Mesenchymal stem cell (in vitro differentiated cells and primary cell): ENCODE results near the gene MUC5AC.

Experiments used
- DNase-seq: peaks from one replicate; pipeline ENCODE4 v3.0.0-alpha.2; 2013
- H2AFZ ChIP-seq: one replicate; pipeline ENCODE4 v1.6.1; 2013; ENCODE audit warnings: low read depth, mild to moderate bottlenecking, control low read depth, inconsistent platforms, low read length, moderate library complexity
- H2AK5ac ChIP-seq: 2 replicates; pipeline ENCODE4 v1.6.1; 2013; ENCODE audit warnings: low read length, moderate library complexity, mild to moderate bottlenecking, inconsistent platforms; ENCODE audit not compliant: severe bottlenecking
- H2BK120ac ChIP-seq: one replicate; pipeline ENCODE4 v1.6.1; 2013; ENCODE audit warnings: low read depth, mild to moderate bottlenecking, inconsistent platforms, low read length, moderate library complexity
- H2BK12ac ChIP-seq, 2 experiments: one replicate each; pipeline ENCODE4 v1.6.1; 2013; ENCODE audit warnings: inconsistent platforms in 2 of 2, low read length in 2 of 2, mild to moderate bottlenecking in 2 of 2, moderate library complexity in 2 of 2, control low read depth in 1 of 2
- H2BK15ac ChIP-seq: one replicate; pipeline ENCODE4 v1.6.1; 2013; ENCODE audit warnings: mild to moderate bottlenecking, low read depth, inconsistent platforms; ENCODE audit not compliant: poor library complexity, severe bottlenecking
- H2BK5ac ChIP-seq: 2 replicates; pipeline ENCODE4 v1.6.1; 2013; ENCODE audit warnings: low read depth, mild to moderate bottlenecking, low read length, control low read depth, inconsistent platforms; ENCODE audit not compliant: poor library complexity, severe bottlenecking
- H3K14ac ChIP-seq, 2 experiments: one replicate each; pipeline ENCODE4 v1.6.1; 2013; ENCODE audit warnings: inconsistent platforms in 2 of 2, low read length in 2 of 2, control low read depth in 1 of 2, mild to moderate bottlenecking in 1 of 2, moderate library complexity in 1 of 2
- H3K18ac ChIP-seq, 2 experiments: one replicate each; pipeline ENCODE4 v1.6.1; 2013; ENCODE audit warnings: inconsistent platforms in 2 of 2, low read length in 2 of 2, control low read depth in 1 of 2, low read depth in 1 of 2, mild to moderate bottlenecking in 1 of 2
- H3K23ac ChIP-seq, 2 experiments: one replicate each; pipeline ENCODE4 v1.6.1; 2013; ENCODE audit warnings: inconsistent platforms in 2 of 2, low read length in 2 of 2, mild to moderate bottlenecking in 2 of 2, moderate library complexity in 2 of 2, control low read depth in 1 of 2
- H3K27ac ChIP-seq: 2 replicates; pipeline ENCODE4 v1.5.1; 2013; ENCODE audit warnings: mild to moderate bottlenecking, moderate library complexity, low read length, control low read depth, inconsistent platforms; ENCODE audit not compliant: poor library complexity, severe bottlenecking
- H3K27me3 ChIP-seq, 2 experiments: 2 replicates each; pipeline versions ENCODE4 v1.6.1 to v1.7.0; 2013; ENCODE audit warnings: low read length in 2 of 2, mild to moderate bottlenecking in 2 of 2, moderate library complexity in 2 of 2, control low read depth in 1 of 2, inconsistent platforms in 1 of 2; ENCODE audit not compliant: control insufficient read depth in 1 of 2, insufficient read depth in 1 of 2
- H3K36me3 ChIP-seq, 2 experiments: 2 replicates each; pipeline versions ENCODE4 v1.6.1 to v1.7.0; 2013; ENCODE audit warnings: low read length in 2 of 2, control low read depth in 1 of 2, inconsistent platforms in 1 of 2, low read depth in 1 of 2, mild to moderate bottlenecking in 1 of 2; ENCODE audit not compliant: insufficient read depth in 2 of 2, control insufficient read depth in 1 of 2
- H3K4ac ChIP-seq, 2 experiments: one replicate each; pipeline ENCODE4 v1.6.1; 2013; ENCODE audit warnings: inconsistent platforms in 2 of 2, low read length in 2 of 2, mild to moderate bottlenecking in 2 of 2, moderate library complexity in 2 of 2, control low read depth in 1 of 2, low read depth in 1 of 2
- H3K4me1 ChIP-seq: 2 replicates; pipeline ENCODE4 v1.6.1; 2013; ENCODE audit warnings: low read depth, low read length, control low read depth; ENCODE audit not compliant: control insufficient read depth, insufficient read depth
- H3K4me2 ChIP-seq: 2 replicates; pipeline ENCODE4 v1.6.1; 2013; ENCODE audit warnings: low read length, mild to moderate bottlenecking, inconsistent platforms; ENCODE audit not compliant: poor library complexity, severe bottlenecking
- H3K4me3 ChIP-seq, 2 experiments: 2 replicates each; pipeline versions ENCODE4 v1.5.1 to v1.7.0; 2013; ENCODE audit warnings: low read length in 2 of 2, mild to moderate bottlenecking in 2 of 2, control low read depth in 1 of 2, low read depth in 1 of 2; ENCODE audit not compliant: insufficient read depth in 1 of 2
- H3K79me1 ChIP-seq: replicated peaks from 2 replicates; pipeline ENCODE4 v1.6.1; 2013; ENCODE audit warnings: mild to moderate bottlenecking, control low read depth, low read length, inconsistent platforms; ENCODE audit not compliant: poor library complexity, severe bottlenecking
- H3K9ac ChIP-seq: 2 replicates; pipeline ENCODE4 v1.7.0; 2013; ENCODE audit warnings: mild to moderate bottlenecking, low read length, moderate library complexity
- H3K9me3 ChIP-seq: 2 replicates; pipeline ENCODE4 v1.7.0; 2013; ENCODE audit warnings: mild to moderate bottlenecking, low read length; ENCODE audit not compliant: control insufficient read depth
- H4K8ac ChIP-seq: one replicate; pipeline ENCODE4 v1.6.1; 2013; ENCODE audit warnings: inconsistent platforms, mild to moderate bottlenecking, low read length, moderate library complexity
- H4K91ac ChIP-seq: one replicate; pipeline ENCODE4 v1.6.1; 2013; ENCODE audit warnings: mild to moderate bottlenecking, low read length, inconsistent platforms
- WGBS: methylation state at CpG from one replicate; pipeline ENCODE4 v1.1.7; 2013; ENCODE audit warnings: mixed read lengths; 5-methylcytosine and 5-hydroxymethylcytosine counted together

MUC5AC gene

DNA sequence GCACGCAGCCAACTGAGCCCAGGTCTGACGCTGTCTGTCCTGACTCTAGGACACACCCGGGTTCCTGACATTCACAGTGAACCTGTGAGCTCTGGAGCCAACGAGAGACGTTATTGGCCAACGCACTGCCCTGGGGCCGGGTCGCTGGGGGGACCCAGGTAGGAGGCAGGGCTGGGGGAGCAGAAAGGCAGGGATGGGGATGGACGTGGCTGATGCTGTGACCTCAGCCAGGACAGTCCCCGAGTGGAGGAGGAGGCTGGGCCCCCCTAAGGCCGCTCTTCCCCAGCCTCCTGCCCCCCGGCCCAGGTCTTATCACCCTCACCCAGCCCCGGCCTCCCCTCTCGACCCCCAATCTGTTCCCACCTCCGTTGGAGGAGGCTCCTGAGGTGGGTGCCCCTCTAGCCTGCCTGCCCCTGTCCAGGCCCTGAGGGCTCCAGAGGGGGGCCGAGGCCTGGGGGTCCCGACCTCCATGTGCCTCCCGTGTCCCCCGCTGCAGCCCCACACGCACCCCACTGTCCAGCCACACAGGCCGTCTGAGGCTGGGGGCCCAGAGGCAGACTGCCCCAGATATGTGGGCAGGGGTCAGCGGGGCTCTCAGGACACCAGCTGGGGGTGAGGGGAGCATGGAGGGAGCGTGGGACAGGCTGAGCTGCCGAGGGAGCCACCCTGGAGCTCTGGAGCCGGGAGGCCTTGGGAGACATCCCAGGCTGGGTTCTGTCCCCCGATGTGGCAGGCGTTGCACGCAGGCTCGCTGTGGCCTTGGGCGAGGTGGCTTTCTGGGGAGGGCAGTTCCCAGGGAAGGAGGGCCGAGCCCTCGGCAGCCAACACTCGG is 29.2 kb upstream of the MUC5AC start:
- no peak overlapping the region for H2AFZ ChIP-seq
- no peak overlapping the region for H2BK12ac ChIP-seq
- WGBS: 81% methylated on average over 32 of the region's 33 CpGs
- H4K8ac ChIP-seq: no peak overlapping the region
- H3K9me3 ChIP-seq: peaks cover 6% of the 10 kb centered on the region
- H3K4ac ChIP-seq: no peak overlapping the region
- H2BK120ac ChIP-seq: no peak overlapping the region
- H3K4me1 ChIP-seq: peaks cover 12% of the 10 kb centered on the region
- no peak overlapping the region for H3K14ac ChIP-seq
- H2BK15ac ChIP-seq: no peak overlapping the region
- H3K4me3 ChIP-seq: no peak overlapping the region
- H3K36me3 ChIP-seq: no peaks in the 10 kb centered on the region
- H2AK5ac ChIP-seq: no peak overlapping the region
- H3K27ac ChIP-seq: no peak overlapping the region
- H4K91ac ChIP-seq: no peak overlapping the region
- peaks cover 11 to 48% of the 10 kb centered on the region in 2 experiments for H3K27me3 ChIP-seq
- H3K4me2 ChIP-seq: no peak overlapping the region
- no peak for DNase-seq
- no peak overlapping the region for H3K9ac ChIP-seq
- H3K79me1 ChIP-seq: no peaks in the 10 kb centered on the region
- H3K23ac ChIP-seq: no peak overlapping the region
- H2BK5ac ChIP-seq: no peak overlapping the region
- H3K18ac ChIP-seq: no peak overlapping the region

DNA sequence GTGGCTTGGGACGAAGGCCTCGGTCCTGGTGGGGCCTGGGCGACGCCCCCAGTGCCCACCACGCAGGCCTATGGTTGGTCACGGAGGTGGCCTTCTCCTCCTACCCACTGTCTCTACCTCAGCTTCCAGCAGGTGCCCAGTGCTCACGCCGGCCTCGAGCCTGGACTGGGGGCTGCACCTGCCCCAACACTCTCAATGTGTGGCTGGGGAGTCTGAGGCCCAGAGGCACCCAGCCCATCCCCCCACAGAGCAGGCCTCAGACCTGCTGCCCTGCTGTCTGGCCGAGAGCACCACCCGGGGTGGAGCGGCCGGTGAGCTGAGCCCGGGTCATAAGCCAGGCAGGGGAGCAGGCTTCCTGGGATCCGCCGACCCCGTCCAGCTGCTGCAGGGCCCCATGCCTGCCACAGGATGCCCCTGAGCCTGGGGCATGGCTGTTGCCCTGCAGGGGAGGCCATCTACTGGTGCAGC is 28.6 kb upstream of the MUC5AC start:
- H3K36me3 ChIP-seq: no peaks in the 10 kb centered on the region
- no peak overlapping the region for H4K8ac ChIP-seq
- H2BK12ac ChIP-seq: no peak overlapping the region
- H3K27me3 ChIP-seq: peaks cover 4 to 41% of the 10 kb centered on the region in 2 experiments
- H3K4ac ChIP-seq: no peak overlapping the region
- H3K23ac ChIP-seq: no peak overlapping the region
- no peak overlapping the region for H3K4me2 ChIP-seq
- no peak overlapping the region for H2BK120ac ChIP-seq
- no peak overlapping the region for H3K18ac ChIP-seq
- H2BK5ac ChIP-seq: no peak overlapping the region
- H3K4me3 ChIP-seq: no peak overlapping the region
- no peaks in the 10 kb centered on the region for H3K79me1 ChIP-seq
- no peak overlapping the region for H4K91ac ChIP-seq
- H2AK5ac ChIP-seq: no peak overlapping the region
- DNase-seq: no peak
- no peak overlapping the region for H3K9ac ChIP-seq
- H2AFZ ChIP-seq: no peak overlapping the region
- H3K27ac ChIP-seq: no peak overlapping the region
- H3K9me3 ChIP-seq: peaks cover 13% of the 10 kb centered on the region
- peaks cover 12% of the 10 kb centered on the region for H3K4me1 ChIP-seq
- H2BK15ac ChIP-seq: no peak overlapping the region
- 86% methylated on average over 17 of the region's 17 CpGs for WGBS
- H3K14ac ChIP-seq: no peak overlapping the region

DNA sequence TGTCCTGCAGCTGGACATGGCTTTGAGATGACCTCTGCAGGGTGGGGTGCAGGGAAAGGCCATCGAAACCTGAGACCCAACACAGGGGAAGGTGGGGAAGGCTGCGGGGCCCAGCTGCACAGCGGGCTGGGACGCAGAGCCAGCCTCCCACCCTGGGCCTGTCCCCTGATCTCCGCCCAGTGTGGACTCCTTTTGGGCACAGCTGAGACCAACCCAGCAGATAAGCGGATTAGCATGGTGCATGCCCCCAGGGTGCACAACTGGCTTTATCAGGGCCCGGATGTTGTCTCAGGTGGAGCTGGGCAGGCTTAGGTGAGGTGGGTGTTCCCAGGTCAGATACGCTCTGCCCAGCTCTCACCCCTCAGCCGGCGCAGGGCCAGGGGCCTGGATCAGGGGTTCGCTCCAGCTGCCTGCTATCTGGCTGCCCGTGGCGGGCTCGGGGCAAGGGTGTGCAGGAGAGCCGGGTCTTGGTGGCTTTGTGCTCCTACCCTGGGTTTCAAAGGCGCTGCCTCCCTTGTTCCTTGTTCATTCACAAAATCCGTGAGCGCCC is 28.1 kb upstream of the MUC5AC start:
- no peak overlapping the region for H2BK12ac ChIP-seq
- H3K4me2 ChIP-seq: no peak overlapping the region
- H3K14ac ChIP-seq: no peak overlapping the region
- no peak overlapping the region for H3K4ac ChIP-seq
- 89% methylated on average over 18 of the region's 18 CpGs for WGBS
- no peak overlapping the region for H4K91ac ChIP-seq
- no peak overlapping the region for H2AK5ac ChIP-seq
- H4K8ac ChIP-seq: no peak overlapping the region
- H3K23ac ChIP-seq: no peak overlapping the region
- H3K4me1 ChIP-seq: peaks cover 12% of the 10 kb centered on the region
- no peak overlapping the region for H2AFZ ChIP-seq
- H2BK15ac ChIP-seq: no peak overlapping the region
- H3K18ac ChIP-seq: no peak overlapping the region
- H3K27me3 ChIP-seq: peaks cover 0 to 36% of the 10 kb centered on the region in 2 experiments
- H2BK120ac ChIP-seq: no peak overlapping the region
- H3K36me3 ChIP-seq: no peaks in the 10 kb centered on the region
- DNase-seq: no peak
- no peak overlapping the region for H3K9ac ChIP-seq
- no peak overlapping the region for H3K4me3 ChIP-seq
- no peaks in the 10 kb centered on the region for H3K79me1 ChIP-seq
- H3K9me3 ChIP-seq: peaks cover 17% of the 10 kb centered on the region
- no peak overlapping the region for H3K27ac ChIP-seq
- no peak overlapping the region for H2BK5ac ChIP-seq

DNA sequence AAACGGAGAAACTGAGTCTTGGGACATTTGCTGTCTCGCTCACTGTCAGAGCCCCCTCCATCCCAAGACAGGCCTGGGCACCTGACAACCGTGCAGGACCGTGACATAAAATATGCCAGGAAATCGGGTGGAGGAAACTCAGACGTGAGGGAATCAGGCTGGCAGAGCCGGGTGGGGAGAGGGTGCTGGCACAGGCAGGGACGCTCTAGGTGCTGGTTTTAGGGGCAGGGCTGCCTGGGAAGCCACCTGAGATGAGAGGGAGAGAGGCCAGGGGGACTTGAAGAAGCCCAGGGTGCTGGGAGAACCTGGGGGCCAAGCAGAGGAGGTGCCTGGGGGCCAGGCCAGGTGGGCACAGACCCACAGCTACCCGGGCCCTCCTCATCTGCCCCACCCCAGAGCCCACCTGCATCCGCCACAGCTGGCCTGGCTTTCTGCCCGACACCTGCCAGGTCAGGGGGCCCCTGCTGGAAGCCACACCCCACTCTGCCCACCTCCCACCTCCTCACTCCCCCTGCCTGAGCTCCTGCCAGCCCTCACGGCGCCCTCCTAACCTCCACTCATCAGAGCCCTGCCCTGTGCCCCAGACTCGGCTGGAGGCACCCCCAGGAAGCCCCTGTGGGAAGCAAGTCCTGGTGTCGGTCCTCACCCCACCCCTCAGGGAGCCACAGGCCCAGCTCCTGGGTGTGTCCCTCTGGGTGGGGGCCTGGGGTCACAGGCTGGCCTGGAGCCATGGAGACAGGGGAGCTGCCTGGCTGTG is 27.3 kb upstream of the MUC5AC start:
- no peak overlapping the region for H2BK5ac ChIP-seq
- H3K4me2 ChIP-seq: no peak overlapping the region
- H2BK12ac ChIP-seq: no peak overlapping the region
- no peak overlapping the region for H2AK5ac ChIP-seq
- no peak overlapping the region for H3K23ac ChIP-seq
- H3K4ac ChIP-seq: no peak overlapping the region
- no peak overlapping the region for H2AFZ ChIP-seq
- WGBS: 71% methylated on average over 15 of the region's 15 CpGs
- H2BK120ac ChIP-seq: no peak overlapping the region
- peaks cover 12% of the 10 kb centered on the region for H3K4me1 ChIP-seq
- no peaks in the 10 kb centered on the region for H3K36me3 ChIP-seq
- peaks cover 0 to 35% of the 10 kb centered on the region in 2 experiments for H3K27me3 ChIP-seq
- H4K91ac ChIP-seq: no peak overlapping the region
- H4K8ac ChIP-seq: no peak overlapping the region
- H3K79me1 ChIP-seq: no peaks in the 10 kb centered on the region
- DNase-seq: no peak
- no peak overlapping the region for H3K9ac ChIP-seq
- no peak overlapping the region for H3K18ac ChIP-seq
- H3K9me3 ChIP-seq: peaks cover 21% of the 10 kb centered on the region
- H2BK15ac ChIP-seq: no peak overlapping the region
- H3K4me3 ChIP-seq: no peak overlapping the region
- H3K27ac ChIP-seq: no peak overlapping the region
- no peak overlapping the region for H3K14ac ChIP-seq
